Occipital lobe (tissue), 3 donors: Measurements from ENCODE around the gene WLS. TPM values are rescaled to one million over a fixed set of nuclear protein-coding genes. Genes with fewer than 3 reads are reported as not detected.

Source experiments
- DNase-seq: peaks from one replicate; lab custom pipeline; 2025; lab: John Stamatoyannopoulos, UW
- small RNA-seq: library from RNA; depleted of rRNA; stranded (forward); fragments of <200 nt; gene quantifications from one replicate; pipeline ENCODE3, GENCODE V24; 2014
- total RNA-seq: library from RNA; depleted of rRNA; stranded (reverse); fragments of >200 nt; gene quantifications from one replicate; pipeline ENCODE4 v1.2.3, GENCODE V29; 2014

The WLS gene
- total RNA-seq, 1 donor from 2014 or later, result 29.2 TPM

DNA sequence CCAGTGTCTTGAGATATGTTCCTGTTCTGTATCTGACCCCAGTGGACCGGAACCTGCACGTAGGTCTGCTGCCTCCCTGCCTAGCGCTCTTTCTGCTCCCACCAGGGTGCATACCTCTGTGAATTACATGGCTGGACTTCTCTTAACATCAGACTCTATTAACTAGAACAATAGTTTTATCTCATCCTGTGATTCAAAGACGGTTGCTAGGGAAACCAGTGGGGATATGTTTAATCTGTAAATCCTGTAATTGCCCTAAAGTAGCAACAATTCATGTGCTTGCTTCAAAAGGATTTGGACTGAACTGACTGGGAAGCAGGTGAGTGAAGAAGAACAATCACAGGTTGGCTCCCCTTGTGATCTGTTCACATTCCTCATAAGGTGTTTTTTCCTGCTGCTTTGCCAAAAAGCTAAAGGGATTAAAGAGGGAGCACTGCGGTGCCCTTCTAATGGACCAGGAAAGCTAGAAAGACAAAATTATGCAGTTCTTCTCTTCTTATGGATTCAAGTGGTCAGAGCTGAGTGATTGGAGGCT is 129.2 kb downstream of the WLS start:
- DNase-seq, result no peak

GRCh38 chr1:68101829-68102228 is 130.5 kb downstream of the WLS start:
- DNase-seq, result no peak

DNA sequence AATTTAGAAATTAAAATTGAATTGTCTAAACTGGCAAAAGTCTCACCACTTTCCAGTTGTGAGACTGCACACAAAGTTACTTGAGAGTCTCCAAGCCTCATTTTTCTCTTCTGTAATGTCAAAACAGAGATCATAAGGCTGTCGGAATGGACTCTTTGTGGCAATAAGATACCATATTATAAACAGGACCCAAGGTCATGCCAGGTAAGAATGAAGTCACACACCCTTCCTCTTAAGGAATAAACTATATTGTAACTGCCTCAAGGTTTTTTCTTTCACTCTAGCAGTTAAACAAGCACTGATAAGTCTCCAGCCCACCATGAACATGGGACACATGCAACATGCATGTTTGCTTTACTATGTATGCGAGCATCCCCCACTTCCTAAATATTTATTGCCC is 131.8 kb downstream of the WLS start:
- DNase-seq, result no peak

GRCh38 chr1:68093737-68094136 is 138.6 kb downstream of the WLS start:
- DNase-seq, result no peak

- DNase-seq, result no peak
Observed at GRCh38 chr1:68087184-68087583, 145.1 kb downstream of the WLS start.

DNA sequence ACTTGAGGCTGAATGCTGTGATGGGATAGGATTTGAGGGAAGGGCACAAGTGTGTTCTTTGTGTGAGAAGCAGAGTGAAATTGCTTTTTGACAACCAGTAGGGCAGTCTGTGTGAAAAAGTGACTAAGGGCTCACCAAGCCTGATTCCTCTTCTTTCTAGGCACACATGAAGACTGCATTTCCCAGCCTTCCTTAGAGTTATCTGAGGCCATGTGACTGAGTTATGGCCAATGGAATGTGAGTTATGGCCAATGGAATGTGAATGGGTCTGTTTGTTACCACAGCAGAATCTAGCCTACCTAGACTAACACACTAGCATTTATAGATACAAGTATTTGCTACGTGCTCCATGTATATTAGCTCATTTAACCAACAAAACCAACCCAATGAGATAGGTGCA is 146.6 kb downstream of the WLS start:
- no peak for DNase-seq

- DNase-seq, result no peak
Observed at GRCh38 chr1:68083686-68084085, 148.6 kb downstream of the WLS start.

GRCh38 chr1:68081775-68082283 is 150.5 kb downstream of the WLS start:
- DNase-seq, result no peak

- no peak for DNase-seq
Observed at GRCh38 chr1:68078647-68079046, 153.7 kb downstream of the WLS start.

Small RNA genes within 50 kb of the gene (small RNA-seq; reads per million reads assigned to genes)
- gene COX6B1P7 (not detected), gene MIR1262 (0.09 reads per million)

Other genes starting within 250 kb of the WLS start
- 0.94 TPM for gene DIRAS3, start 181.9 kb downstream of the WLS start, total RNA-seq
- 0.16 TPM for gene RPE65, start 217.4 kb upstream of the WLS start, total RNA-seq